HL-60/S4 treated with phorbol 12-myristate 13-acetate at 8.2 ng/mL for 4 days and 3 days (cell line): Measurements from ENCODE around the gene OGFOD2.

ENCODE experiments used
- in situ Hi-C: fragments of 300-500 bp; cut with MboI; formaldehyde crosslinking; loops from 2 replicates; pipeline ENCODE4 v1.15.0; 2022; ENCODE audit warnings: low sequenced_read_pairs

Gene OGFOD2

DNA sequence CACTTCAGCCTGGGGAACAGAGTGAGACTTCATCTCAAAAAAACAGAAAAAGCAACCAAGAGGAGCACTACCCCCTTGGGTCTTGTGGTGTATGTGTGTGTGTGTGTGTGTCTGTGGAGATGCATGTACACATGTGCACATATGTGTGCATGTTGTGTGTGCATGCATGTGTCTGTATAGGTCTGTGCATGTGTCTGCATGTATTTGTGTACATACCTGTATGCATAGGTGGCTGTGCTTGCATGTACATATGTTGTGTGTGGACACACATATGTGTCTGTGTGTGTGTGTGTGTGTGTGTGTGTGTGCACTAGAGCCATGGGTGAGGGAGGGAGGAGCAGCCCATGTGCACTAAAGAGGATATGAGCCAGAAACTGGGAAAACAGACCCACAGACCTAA is 54.5 kb downstream of the OGFOD2 start:
- in situ Hi-C loops = no loop called here
